Pancreas (tissue), 10 donors: ENCODE measurements around the gene FBXO10. TPM values are rescaled to one million over a fixed set of nuclear protein-coding genes. Genes with fewer than 3 reads are reported as not detected.
"Not testable (repeated sequence)": the region's sequence is repeated elsewhere in the genome, so short reads cannot be mapped to it uniquely, and the experiment has no call there.

Experiments
- ATAC-seq, 4 donors: fragments of 200-7000 bp; cut with Tn5 transposase; one replicate each; pipeline versions ENCODE4 v1.8.0 to v1.9.1; 2020; ENCODE audit warnings: mild to moderate bottlenecking in 4 of 4, moderate library complexity in 4 of 4
- DNase-seq, 6 donors: peaks; one replicate each; pipeline ENCODE4 v3.0.0-alpha.2; 2020
- FAIRE-seq: peaks from 2 replicates; lab custom pipeline; 2012; peaks lifted over from hg19 to GRCh38; lab: Jason Lieb, UNC
- H3K27ac ChIP-seq, 4 donors: fragments of 200-600 bp; sonication (generic); 1 replicate in 3 of 4; 2 replicates in 1 of 4; pipeline versions ENCODE4 v1.5.0 to v1.8.0; 2020
- H3K27me3 ChIP-seq, 4 donors: fragments of 200-600 bp; one replicate each; pipeline ENCODE4 v1.8.0; 2021
- H3K36me3 ChIP-seq, 3 donors: fragments of 200-600 bp; sonication (generic) in 1 of 3; one replicate each; pipeline versions ENCODE4 v1.5.0 to v1.8.0; 2020 to 2021
- H3K4me1 ChIP-seq, 3 donors: fragments of 200-600 bp; one replicate each; pipeline ENCODE4 v1.8.0; 2021
- H3K4me3 ChIP-seq, 4 donors: fragments of 200-600 bp; sonication (generic) in 2 of 4; one replicate each; pipeline versions ENCODE4 v1.5.0 to v1.8.0; 2020 to 2021
- H3K9me3 ChIP-seq, 4 donors: fragments of 200-600 bp; one replicate each; pipeline ENCODE4 v1.8.0; 2021
- CTCF ChIP-seq, 4 donors: fragments of 200-600 bp; sonication (generic) in 3 of 4; IDR thresholded peaks; one replicate each; pipeline versions ENCODE4 v1.5.0 to v1.8.0; 2021; ENCODE audit warnings: antibody characterized with exemption in 4 of 4
- WGBS, 2 donors: extraction: QIAGEN DNeasy Blood & Tissue Kit; methylation state at CpG; one replicate each; pipeline ENCODE4 v1.1.7; 2013; 5-methylcytosine and 5-hydroxymethylcytosine counted together
- intact Hi-C, 3 donors: fragments of 100-400 bp; cut with DNase I; formaldehyde crosslinking; loops; one replicate each; pipeline versions ENCODE4 v1.11.1 to v1.14.2; 2022
- polyA plus RNA-seq, 2 donors: library from polyadenylated mRNA; stranded (reverse); fragments of 200-250 nt; gene quantifications; one replicate each; pipeline ENCODE4 v1.2.3, GENCODE V29; 2013
- total RNA-seq, 6 donors: library from RNA; stranded (reverse); fragmentation: NEBNext Ultra II Directional in 4 of 6; extraction: Animal tissue kit (Norgen Biotek cat#: 25700) in 4 of 6; gene quantifications; one replicate each; pipeline versions ENCODE4 v1.2.1 to v1.2.4, GENCODE V29; 2021 to 2023
- donor health status: healthy with polysubstance abuse.
- donor health status: DM: no; HTN: no; CAD: no; lungs with moderate emphysema.
- donor health status: DM: no; HTN: no; CAD: no.
- donor health status: control.
- donor health status: control.
- donor health status: Bipolar disorder and iron deficiency.
- donor health status: DM: yes; HTN: yes; CAD: no.
- donor health status: DM: no; HTN: no; CAD: no.
- donor health status: DM: no; HTN: no; CAD: no.
- donor health status: DM: yes; HTN: yes; CAD: no.

Gene FBXO10
- total and polyA plus RNA-seq, 8 donors = 3.9 to 7.9 (median 6.1) TPM

DNA sequence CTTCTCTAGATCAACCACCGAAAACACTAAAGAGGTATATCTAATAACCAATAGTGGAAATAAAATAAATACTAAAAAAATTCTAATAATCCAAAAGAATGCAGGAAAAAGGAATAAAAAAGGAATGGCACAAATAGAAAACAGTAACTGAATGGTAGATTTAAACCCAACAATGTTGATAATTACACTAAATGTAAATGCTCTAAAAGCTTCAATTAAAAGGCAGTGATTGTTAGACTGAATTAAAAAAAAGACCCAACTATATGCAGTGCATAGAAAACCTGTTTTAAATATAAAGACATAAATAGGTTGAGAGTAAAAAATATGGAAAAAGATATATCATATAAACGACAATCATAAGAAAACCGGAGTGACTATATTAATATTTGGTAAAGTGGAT is 101.7 kb downstream of the FBXO10 start:
- Histone ChIP-seq H3K27me3 (no peaks in the 10 kb centered on the region), H3K36me3 (no peaks in the 10 kb centered on the region), H3K9me3 (no peaks in the 10 kb centered on the region), H3K4me1 (peaks cover 0 to 5% (median 0%) of the 10 kb centered on the region in 3 donors), H3K27ac (no peak overlapping the region), H3K4me3 (no peak overlapping the region)
- 80 to 91% methylated on average over 3 of the region's 3 CpGs for WGBS, 2 donors
- ATAC-seq (no peak), FAIRE-seq (no peak), DNase-seq (no peak)
- intact Hi-C loops = no loop called here
- TF ChIP-seq CTCF (IDR thresholded peaks at IDR 0.05) = no peak

GRCh38 chr9:37473982-37474381 is 102.2 kb downstream of the FBXO10 start:
- H3K27ac ChIP-seq, H3K9me3 ChIP-seq, H3K4me3 ChIP-seq, DNase-seq, H3K27me3 ChIP-seq, ATAC-seq, intact Hi-C loops, H3K4me1 ChIP-seq, FAIRE-seq, H3K36me3 ChIP-seq: not testable (repeated sequence)
- WGBS, 2 donors = 59 to 63% methylated on average over 6 of the region's 6 CpGs

- no peak for TF ChIP-seq CTCF (IDR thresholded peaks at IDR 0.05)
- peak overlapping the region; percentile 15 to 74 (median 52) for H3K27ac ChIP-seq
- ATAC-seq (peak; percentile 53 to 86 (median 78)), FAIRE-seq (no peak), DNase-seq (no peak)
- H3K4me3 ChIP-seq = peak overlapping the region in 3 of 4 donors; percentile 8 to 44 (median 19)
- H3K36me3 ChIP-seq = no peaks in the 10 kb centered on the region
- peaks cover 0 to 5% (median 0%) of the 10 kb centered on the region in 3 donors for H3K4me1 ChIP-seq
- no peaks in the 10 kb centered on the region for H3K9me3 ChIP-seq
- WGBS, 2 donors = 15 to 16% methylated on average over 7 of the region's 7 CpGs
- H3K27me3 ChIP-seq = no peaks in the 10 kb centered on the region
- intact Hi-C loops = no loop called here
Observed at GRCh38 chr9:37471942-37472684, 104.1 kb downstream of the FBXO10 start.

DNA sequence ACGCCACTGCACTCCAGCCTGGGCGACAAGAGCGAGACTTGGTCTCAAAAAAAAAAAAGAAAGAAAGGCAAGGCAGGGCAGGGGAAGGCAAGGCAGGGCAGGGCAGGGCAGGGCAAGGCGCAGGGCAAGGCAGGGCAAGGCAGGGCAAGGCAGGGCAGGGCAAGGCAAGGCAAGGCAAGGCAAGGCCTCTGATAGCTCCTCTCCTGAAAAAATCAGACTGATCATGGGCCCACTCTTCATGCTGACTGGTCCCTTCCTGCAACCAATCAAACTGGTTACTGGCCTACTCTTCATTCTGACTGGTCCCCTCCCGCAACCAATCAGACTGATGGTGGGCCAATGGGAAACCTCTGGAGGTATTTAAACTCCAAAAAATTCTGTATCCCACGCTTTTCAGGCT is 107.6 kb downstream of the FBXO10 start:
- FAIRE-seq (no peak), DNase-seq (no peak), ATAC-seq (no peak)
- TF ChIP-seq CTCF (IDR thresholded peaks at IDR 0.05) = no peak
- 94 to 95% methylated on average over 3 to 6 of the region's 6 CpGs for WGBS, 2 donors
- H3K27me3 ChIP-seq = no peaks in the 10 kb centered on the region
- no peaks in the 10 kb centered on the region for H3K36me3 ChIP-seq
- peaks cover 6 to 10% (median 7%) of the 10 kb centered on the region in 3 donors for H3K4me1 ChIP-seq
- no peak overlapping the region for H3K4me3 ChIP-seq
- H3K27ac ChIP-seq = no peak overlapping the region
- intact Hi-C loops = no loop called here
- no peaks in the 10 kb centered on the region for H3K9me3 ChIP-seq

GRCh38 chr9:37467530-37467929 is 108.7 kb downstream of the FBXO10 start:
- H3K27ac ChIP-seq, H3K27me3 ChIP-seq, FAIRE-seq, H3K9me3 ChIP-seq, intact Hi-C loops, DNase-seq, H3K4me3 ChIP-seq, H3K36me3 ChIP-seq, ATAC-seq: not testable (repeated sequence)
- H3K4me1 ChIP-seq = peaks cover 14 to 18% (median 17%) of the 10 kb centered on the region in 3 donors
- 95 to 96% methylated on average over 17 of the region's 17 CpGs for WGBS, 2 donors
